Bone marrow (tissue), 2 donors: ENCODE data around the gene SLC39A3.
A peak's percentile ranks its signal among the peaks of the same experiment; 100 is the strongest.

Experiments
- DNase-seq, 2 donors: peaks; one replicate each; lab custom pipeline; 2025; lab: John Stamatoyannopoulos, UW

SLC39A3 gene, protein sequence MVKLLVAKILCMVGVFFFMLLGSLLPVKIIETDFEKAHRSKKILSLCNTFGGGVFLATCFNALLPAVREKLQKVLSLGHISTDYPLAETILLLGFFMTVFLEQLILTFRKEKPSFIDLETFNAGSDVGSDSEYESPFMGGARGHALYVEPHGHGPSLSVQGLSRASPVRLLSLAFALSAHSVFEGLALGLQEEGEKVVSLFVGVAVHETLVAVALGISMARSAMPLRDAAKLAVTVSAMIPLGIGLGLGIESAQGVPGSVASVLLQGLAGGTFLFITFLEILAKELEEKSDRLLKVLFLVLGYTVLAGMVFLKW

GRCh38 chr19:2739602-2740313 lies at the start of gene SLC39A3:
TSS of gene SLC39A3 (minus strand) at chr19:2740017. CDS start at chr19:2737257, 2,760 bp downstream.
- peak; percentile 94 to 95 for DNase-seq

DNA sequence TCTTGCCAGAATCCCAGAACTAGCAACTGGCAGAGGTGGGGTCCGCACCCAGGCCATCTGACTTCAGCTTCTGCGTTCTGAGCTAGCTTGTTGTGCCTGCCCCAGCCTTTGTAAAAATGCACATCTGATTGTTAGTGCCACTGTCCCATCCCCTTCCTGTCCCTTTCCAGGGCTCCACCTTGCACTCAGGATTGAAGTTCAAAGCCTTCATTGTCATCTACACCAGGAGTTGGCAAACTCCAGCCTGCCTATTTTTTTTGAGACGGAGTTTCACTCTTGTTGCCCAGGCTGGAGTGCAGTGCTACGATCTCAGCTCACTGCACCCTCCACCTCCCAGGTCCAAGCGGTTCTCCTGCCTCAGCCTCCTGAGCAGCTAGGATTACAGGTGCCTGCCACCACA lies 48.4 kb upstream of the SLC39A3 start:
- DNase-seq: no peak

DNA sequence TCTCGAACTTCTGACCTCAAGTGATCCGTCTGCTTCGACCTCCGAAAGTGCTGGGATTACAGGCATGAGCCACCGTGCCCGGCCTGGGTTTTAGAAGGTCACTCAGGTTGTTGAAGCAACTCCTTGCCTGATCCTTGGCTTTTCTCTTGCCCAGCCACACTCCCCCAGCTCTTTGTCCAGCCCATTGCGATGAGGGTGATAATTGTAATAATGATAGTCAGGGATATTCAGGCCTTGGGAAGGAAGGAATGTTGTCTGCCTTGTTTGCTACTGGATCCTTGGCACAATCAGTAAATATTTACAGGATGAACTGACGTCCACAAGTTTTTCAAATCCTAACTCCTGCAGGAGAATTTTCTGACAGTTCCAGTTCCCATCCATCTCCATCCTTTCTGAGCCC lies 47.3 kb upstream of the SLC39A3 start:
- DNase-seq: no peak

GRCh38 chr19:2785244-2785997 lies 45.6 kb upstream of the SLC39A3 start, which contains the start of gene THOP1:
TSS of gene THOP1 (plus strand) at chr19:2785503. CDS start at chr19:2785663, 160 bp downstream.
- peak; percentile 90 to 96 for DNase-seq

- no peak for DNase-seq
Observed at GRCh38 chr19:2783781-2784145, 43.9 kb upstream of the SLC39A3 start.

DNA sequence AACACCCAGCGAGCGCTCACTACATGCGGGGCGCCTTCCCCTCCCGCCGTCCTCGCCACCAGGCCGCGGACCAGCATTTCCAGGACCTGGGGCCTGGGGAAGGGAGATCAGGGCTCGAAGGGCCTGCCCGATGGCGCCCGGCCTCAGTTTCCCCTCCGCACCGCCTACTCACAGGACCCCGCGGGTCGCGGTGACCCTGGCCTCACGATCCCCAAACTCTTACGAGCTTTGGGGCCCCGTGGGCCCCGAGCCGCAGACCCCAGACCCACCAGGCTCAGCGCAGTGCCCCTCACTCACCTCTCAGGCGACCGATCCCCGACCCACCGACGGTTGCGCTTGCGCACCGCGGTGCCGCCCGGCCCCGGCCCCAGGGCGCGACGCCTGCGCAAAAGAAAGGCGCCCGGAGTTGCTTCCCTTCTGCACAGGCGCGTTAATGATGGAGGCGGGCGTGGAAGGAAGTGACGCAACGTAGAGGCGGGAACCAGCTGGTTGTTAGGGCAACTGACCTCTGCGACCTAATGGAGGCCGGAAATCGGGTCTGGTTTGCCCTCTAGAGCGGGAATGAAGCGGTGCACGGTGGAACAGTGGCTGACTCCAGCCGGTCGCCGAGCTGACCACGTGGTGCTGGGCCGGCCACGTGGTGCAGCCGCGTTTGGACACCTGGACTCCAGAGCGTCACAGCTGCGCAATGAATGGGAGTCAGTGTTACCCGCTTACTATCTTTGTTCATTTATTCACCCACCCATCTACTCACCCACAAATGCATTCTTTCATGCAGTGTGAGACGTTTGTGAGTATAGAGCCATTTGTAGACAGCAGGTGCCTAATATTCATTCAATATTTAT lies 43.3 kb upstream of the SLC39A3 start, which contains the start of gene SGTA:
SGTA (minus strand) TSS at position 338 of the 845 bp plus-strand sequence. CDS start 14,205 bp downstream, outside the sequence.
- DNase-seq: peak; percentile 85 to 97

DNA sequence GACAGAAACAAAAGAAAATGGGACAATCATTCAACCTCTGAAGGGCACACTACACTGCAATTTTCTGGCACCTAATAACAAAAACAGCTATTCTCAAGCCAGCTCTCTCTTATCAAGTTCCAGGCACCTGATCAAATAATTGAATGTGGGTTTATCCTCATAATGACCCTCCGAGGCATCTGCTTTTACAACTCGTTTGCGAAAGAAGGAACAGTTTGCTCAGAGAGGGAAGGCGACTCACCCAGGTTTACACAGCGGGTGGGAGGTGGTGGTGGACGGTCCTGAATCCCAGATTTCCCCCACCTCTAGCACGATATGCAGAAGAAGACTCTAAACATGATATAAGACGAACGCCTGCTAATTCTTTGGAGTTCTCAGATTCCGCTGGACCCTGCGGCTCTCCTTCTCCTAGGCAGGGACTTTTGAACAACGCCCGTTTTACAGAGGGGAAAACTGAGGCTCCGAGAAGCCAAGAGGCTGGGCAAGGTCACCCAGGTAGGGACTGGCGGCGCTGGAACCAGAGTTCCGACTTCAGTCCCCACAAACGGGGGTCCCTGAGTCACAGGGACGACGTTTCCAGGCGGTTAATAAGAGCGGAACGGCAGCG lies 42.6 kb upstream of the SLC39A3 start:
- DNase-seq: no peak

- no peak for DNase-seq
Observed at GRCh38 chr19:2780284-2780683, 40.5 kb upstream of the SLC39A3 start.

DNA sequence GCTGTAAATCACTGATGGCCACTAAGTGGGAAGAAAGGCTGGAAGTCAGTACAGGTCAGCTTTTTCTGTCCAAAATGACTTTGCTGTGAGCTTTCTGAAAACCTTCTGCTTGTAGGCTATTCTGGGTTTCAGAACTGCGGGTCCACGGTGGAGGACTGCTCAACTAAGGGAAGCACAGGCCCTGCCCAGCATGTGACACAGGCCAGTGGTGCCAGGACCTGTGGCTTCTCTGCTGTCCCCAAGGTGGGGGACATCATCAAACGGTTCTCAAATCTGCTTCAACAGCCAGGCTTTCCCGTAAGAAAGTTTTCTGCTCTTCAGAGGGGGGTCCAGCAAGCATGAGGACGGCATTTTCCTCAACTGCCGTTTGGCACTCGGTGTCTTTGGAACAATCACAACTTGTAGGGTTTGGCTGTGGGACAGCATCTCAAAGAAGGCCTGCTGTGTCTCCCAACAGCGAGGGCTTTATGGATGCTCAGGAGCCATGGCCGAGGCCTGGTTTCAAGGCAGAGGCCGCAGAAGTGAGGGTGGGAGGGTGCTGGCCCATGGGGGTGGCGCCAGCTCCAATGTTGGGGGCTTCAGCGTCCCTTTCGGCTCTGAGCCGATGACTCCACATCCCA lies 39.4 kb upstream of the SLC39A3 start:
- no peak for DNase-seq

- no peak for DNase-seq
Observed at GRCh38 chr19:2777952-2778683, 38.3 kb upstream of the SLC39A3 start.

DNA sequence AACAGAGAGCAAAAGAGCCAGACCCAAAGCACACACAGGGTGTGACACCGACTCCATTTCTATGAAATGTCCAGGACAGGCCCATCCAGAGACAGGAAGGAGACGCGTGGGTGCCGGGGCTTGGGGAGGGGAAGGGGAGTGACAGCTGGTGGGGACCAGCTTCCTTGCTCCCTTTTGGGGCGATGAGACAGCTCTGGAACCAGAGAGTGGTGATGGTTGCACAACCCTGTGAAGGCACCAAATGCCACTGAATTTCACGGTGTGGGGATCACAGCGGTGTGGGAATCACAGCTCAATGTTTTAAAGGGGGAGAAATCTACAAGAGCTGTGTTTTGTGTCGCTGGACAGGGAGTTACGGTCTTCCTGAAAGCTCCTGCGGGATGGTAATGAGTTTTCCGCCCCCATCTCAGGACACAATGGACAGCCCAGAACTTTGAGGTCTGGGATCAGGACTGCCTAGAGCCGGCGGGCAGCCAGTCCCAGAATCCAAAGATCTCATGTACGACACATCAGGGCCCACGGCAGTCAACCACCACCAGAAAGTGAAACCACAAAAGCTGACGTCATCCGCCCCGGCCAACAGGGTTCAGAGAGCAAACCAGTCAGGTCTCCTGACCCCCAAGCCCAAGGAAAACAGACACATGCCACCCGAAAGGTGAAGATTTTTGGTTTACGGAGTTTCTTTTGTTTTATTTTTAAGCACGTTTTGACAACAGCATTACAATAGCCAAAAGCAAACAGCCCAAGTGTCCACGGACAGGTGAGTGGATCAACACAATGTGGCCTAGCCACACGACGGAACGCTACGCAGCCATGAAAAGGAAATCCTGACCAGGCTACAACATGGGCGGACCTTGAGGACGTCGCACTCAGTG lies 36.0 kb upstream of the SLC39A3 start:
- DNase-seq: peak; percentile 59 to 68

GRCh38 chr19:2774953-2775555 lies 35.2 kb upstream of the SLC39A3 start:
- DNase-seq: peak in 1 of 2 donors; percentile 39

DNA sequence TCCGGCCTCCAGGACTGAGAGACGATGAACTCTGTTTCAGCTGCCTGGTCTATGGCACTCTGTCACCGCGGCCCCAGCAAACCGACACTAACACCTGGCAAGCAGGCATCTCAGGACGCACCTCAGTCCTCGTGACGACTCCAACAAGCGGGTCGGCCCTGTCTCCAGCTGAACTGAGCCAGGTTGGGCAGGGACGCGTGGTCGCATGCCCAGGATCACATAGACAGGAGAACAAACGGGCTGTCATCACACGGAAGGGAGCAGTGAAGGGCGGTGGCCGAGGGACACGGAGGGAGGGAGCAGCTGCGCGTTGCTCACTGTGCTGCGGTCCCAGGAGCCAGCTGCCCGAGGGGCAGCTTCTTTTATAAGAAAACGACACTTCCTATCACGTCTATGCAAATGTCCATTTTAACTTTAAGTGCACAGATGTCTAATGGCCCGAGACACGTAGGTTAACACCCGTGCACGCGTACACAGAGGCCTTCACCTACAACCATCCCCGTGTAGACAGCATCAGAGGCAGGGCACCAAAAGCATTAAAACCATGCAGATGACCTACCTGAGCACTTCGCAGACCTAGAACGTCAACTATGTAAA lies 34.4 kb upstream of the SLC39A3 start:
- no peak for DNase-seq

DNA sequence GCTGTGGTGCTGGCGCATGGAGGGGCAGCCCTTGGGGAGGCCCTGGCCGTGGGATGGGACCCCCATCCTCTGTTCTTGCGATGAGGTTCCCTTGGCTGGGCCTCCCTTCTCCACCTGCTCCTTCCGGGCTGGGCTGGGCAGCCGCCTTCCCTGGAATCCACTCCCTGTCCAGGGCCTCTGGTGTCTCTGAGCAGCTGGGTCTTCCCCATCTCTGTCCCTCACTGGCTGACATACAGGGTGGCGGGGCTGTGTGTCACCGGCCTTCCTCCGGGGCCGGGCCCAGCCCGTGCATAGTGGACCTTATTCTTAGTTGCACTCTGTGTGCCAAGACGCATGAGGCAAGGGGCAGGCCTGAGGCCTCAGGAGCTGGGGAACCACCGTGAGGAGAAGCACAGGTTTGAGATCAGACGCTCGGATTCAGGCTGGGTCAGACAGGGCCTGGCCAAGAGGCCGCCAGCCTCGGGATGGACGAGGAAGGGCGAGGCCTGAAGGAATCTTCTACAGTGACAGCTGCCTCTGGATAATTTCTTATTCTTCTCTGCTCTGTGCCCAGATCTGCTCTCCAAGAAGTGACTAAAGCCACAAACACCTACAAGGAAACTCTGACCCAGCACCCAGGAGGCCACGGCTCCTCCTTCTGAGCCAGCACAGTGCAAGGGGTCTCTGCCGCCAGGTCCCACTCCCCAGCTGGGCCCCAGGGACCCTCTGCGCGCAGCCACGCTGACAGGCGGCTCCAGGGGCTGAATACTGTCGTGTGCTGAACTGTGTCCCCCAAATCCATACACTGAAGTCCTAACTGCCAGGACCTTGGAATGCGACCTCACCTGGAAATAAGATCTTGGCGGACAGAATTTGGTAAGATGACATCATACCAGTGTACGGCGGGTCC lies 32.2 kb upstream of the SLC39A3 start:
- DNase-seq: no peak

DNA sequence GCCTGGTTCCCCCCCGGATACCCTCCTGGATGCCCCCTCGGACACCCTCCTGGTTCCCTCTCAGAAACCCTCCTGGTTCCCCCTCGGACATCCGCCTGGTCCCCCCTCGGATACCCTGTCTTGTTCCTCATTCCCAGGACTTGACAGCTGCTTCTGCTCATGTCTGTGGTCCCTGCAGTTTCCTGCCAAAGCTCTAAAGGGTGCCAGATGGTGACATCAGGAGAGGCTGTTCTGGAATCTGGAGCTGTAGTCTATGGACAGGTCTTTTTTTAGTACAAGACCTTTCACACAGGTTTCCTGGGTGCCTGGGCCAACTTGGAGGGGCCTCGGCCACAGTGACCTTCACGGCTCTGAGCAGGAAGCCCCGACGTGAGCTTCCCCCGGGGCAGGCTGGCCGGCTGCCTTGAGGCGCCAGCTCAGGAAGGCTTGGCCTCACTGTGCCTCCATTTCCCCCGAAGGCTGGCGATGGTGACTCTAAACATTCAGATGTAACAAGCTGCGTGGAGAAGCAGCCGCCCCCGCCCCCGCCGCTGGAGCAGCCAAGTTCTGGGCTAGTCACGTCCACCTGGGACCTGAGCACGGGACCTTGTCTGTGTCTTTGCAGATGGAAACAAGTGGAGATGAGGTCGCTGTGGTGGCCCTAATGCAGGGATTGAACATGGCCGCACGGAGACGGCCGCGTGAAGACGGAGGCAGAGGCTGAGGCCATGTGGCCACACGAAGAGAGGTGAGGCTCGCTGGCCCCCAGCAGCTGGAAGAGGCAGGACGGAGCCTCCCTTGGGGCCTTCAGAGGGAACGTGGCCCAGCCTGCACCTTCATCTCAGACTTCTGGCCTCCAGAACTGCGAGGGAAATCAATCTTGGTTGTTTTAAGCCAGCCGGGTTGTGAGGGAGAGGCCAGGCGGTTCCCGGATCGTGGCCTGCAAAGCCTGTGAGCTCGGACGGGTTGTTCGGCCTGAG lies 30.5 kb upstream of the SLC39A3 start:
- peak in 1 of 2 donors; percentile 77 for DNase-seq

DNA sequence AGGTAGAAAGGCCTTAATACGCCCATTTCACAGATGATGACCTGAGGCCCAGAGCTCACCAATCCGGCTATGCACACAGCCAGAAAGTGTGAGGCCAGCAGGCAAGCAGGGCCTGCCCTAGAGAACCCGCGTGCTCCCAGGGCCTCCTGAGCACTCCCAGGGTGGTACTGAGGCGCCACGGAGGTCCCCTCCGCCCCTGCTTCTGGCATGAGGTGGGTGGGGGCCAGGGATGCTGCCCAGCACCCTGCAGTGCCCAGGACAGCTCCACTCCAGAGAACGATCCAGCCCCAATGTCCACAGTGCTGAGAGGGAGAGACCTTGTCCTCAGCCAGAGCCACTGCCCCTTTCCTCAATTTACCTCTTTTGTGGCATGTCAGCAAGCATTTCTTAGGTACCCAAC lies 29.4 kb upstream of the SLC39A3 start:
- DNase-seq: no peak
